Fibroblast of gingiva (primary cell): ENCODE results near the gene ZFP69B.
"Not testable (repeated sequence)": the region's sequence is repeated elsewhere in the genome, so short reads cannot be mapped to it uniquely, and the experiment has no call there.

Experiments used
- DNase-seq: peaks from one replicate; pipeline ENCODE4 v3.0.0-alpha.2; 2011; ENCODE audit warnings: low read depth

The ZFP69B gene

GRCh38 chr1:40435876-40436275 lies 14.4 kb upstream of the ZFP69B start:
- DNase-seq = no peak

DNA sequence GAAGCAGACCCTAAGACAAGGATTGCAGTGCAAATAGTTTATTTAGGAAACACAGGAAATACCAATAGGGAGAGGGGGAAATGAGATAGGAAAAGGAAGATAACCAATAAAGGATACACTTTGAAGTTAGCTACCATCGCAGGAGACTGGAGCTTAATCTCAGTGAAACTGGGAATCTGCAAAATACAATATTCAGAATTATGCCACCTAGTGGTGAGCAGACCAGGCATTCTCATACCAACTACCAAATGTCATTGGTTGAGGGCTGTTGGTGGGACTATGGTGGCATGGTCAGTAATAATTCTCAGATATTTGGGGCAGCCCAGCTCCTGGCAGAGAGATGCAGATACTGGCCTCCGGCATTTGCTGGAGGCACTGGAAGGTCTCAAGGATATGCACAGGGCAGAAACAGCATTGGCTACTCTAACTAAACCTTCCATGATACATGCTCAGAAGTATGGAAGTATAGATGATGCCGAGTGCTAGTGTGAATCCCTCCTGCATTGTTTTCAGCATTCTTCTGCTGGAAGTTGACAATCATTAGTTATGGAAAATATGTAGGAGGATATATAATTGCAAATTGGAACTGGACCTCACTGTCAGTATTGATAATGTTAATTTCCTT lies 11.8 kb upstream of the ZFP69B start:
- peak; percentile 13 for DNase-seq

DNA sequence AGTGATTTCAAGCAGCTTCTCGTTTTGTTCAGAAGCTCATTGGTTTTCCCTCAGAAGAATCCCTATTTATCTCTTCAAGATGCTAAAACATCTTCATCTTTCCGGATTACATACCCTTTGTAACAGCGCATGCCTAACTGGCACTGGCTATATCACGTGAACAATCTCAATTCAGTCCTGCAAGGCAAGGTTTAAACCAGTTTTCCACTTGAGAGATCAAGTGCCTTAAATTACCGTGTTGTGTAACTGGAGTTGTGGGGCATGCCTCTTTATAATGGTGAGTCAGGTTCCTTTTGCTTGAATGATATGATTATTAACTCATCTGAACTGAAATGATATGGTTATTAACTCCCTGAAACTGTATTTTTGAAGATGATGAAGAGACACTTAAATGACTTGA lies 11.0 kb upstream of the ZFP69B start:
- DNase-seq = no peak

DNA sequence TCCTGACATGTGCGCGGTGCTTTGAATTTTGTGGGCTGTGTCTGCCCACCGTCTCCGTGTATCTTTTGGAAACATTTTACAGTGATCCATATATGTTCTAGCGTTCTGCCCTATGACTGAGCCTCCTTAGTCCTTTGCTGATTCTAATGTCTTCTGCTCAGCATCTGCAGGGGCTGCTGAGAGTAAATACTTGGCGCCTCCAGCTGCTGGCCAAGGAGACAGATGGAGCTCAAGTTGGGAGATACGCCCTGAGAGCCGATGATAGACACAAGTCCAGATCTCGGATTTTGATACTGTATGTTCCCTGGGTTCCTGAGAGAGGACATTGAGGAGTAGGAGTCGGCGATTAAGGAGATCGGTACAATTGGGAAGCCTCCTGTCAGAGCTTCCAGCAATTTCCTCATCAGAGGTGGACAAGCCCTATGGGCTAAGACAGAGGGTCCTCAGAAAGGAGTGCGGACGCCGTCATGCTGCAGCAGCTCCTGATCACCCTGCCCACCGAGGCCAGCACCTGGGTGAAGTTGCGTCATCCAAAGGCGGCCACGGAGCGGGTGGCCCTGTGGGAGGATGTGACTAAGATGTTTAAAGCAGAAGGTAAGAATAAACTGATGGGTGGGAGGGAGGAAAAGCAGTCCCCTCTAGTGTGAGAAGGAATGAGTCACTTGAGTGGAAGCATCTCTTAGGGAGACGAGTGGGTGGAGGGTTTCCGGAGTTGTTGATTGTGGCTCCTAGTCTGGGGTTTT lies 390 bp downstream of the ZFP69B start:
- no peak for DNase-seq

- no peak for DNase-seq
These were observed 936 bp downstream of the ZFP69B start for GRCh38 chr1:40451238-40451585.

GRCh38 chr1:40454873-40455272 lies 4.6 kb downstream of the ZFP69B start:
- DNase-seq = no peak

- DNase-seq = no peak
These were observed 12.8 kb downstream of the ZFP69B start for GRCh38 chr1:40462956-40463590.

DNA sequence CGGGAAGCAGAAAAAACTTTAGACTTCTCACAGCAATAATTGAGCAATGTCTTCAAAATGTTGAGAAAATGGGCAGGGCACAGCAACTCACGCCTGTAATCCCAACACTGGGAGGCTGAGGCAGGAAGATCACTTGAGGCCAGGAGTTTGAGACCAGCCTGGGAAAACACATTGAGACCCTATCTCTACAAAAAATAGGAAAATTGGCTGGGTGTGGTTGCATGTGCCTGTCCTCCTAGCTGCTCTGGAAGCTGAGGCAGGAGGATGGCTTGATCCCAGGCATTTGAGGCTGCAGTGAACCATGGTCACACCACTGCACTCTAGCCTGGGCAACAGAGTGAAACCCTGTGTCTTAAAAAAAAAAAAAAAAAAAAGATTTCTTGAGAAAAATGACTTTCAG lies 19.1 kb downstream of the ZFP69B start:
- DNase-seq = no peak

- DNase-seq = no peak
These were observed 25.0 kb downstream of the ZFP69B start for GRCh38 chr1:40475268-40475667.

DNA sequence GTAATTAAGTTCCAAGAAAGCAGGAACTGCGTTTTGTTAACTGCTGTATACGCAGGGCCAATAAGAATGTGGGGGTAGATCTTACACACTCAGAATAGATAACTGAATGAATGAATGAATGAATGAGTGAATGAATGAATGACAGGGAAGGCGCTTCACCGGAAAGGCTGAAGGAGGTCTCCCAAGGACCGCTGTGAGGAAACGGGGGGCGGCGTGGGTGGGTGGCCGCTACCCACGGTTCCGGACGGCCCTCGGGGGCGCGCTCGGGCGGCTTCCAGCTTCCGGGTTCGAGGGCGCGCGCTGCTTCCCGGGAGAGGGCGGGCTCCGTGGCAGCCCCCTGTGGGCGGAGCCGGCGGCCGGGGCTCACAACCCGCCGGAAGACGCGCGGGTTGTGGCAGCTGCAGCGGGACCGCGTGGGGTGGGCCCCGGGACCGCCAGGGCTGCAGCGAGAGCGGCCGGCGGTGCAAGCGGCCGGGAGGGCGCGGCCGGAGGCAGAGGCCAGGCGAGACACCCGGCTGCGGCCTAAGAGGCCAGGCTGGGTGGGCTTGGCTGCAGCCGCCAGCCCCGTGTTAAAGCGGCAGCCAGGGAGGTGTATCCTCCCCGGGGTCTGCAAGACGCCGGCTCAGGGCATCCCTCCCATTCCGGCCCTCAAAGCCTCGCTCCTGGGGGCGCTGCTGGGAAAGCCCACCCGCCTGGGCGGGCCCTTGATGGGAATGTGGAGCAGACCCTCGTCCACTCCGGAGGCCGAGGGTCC lies 26.8 kb downstream of the ZFP69B start, which contains the start of gene ZFP69:
TSS of gene ZFP69 (plus strand) at position 367 of the 754 bp plus-strand sequence. CDS start 2,072 bp downstream, outside the sequence.
- peak; percentile 69 for DNase-seq

GRCh38 chr1:40477678-40478053 lies 27.4 kb downstream of the ZFP69B start:
- DNase-seq = peak; percentile 13

GRCh38 chr1:40478276-40478675 lies 28.0 kb downstream of the ZFP69B start:
- peak; percentile 3 for DNase-seq

DNA sequence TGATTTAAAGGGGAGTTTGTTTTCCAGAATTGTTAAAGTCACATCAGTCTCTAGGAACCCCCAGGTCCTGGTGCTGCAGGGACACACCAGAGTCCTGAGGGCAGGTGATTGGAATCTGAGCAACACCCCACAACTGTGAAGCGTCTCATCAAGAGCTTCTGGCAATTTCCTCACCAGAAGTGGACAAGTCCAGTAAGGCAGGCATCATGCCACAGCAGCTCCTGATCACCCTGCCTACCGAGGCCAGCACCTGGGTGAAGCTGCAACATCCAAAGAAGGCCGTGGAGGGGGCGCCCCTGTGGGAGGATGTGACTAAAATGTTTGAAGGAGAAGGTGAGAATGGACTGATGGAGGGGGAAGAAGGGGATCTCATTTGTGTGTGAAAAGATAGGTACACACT lies 28.9 kb downstream of the ZFP69B start:
- no peak for DNase-seq

GRCh38 chr1:40495315-40495903 lies 45.1 kb downstream of the ZFP69B start:
- no peak for DNase-seq

GRCh38 chr1:40502651-40503050 lies 52.4 kb downstream of the ZFP69B start:
- not testable (repeated sequence) for DNase-seq

- DNase-seq = no peak
These were observed 57.7 kb downstream of the ZFP69B start for GRCh38 chr1:40507973-40508372.

- DNase-seq = peak; percentile 70
These were observed 58.4 kb downstream of the ZFP69B start, which contains the start of gene EXO5 for GRCh38 chr1:40508375-40509341. Gene EXO5, plus strand, starts transcription at chr1:40508767. Its CDS starts 5,778 bp downstream, at chr1:40514545.
